Cerebellar nuclear complex (tissue), 1 donor: ENCODE data around the gene RAC2.

Source experiments
- DNase-seq, 2 experiments: peaks; one replicate each; lab custom pipeline; 2025; lab: John Stamatoyannopoulos, UW

RAC2 gene

GRCh38 chr22:37244114-37244921 lies at the start of gene RAC2:
Gene RAC2, minus strand, starts transcription at chr22:37244269. Its CDS starts 121 bp downstream, at chr22:37244148.
- DNase-seq = no peak

- no peak for DNase-seq
Measured at GRCh38 chr22:37293172-37293571, 49.1 kb upstream of the RAC2 start.

GRCh38 chr22:37292641-37293040 lies 48.6 kb upstream of the RAC2 start:
- no peak for DNase-seq

- no peak for DNase-seq
Measured at GRCh38 chr22:37291559-37292298, 47.7 kb upstream of the RAC2 start.

- no peak for DNase-seq
Measured at GRCh38 chr22:37290737-37291136, 46.7 kb upstream of the RAC2 start.

GRCh38 chr22:37289156-37289735 lies 45.2 kb upstream of the RAC2 start:
- DNase-seq = no peak

GRCh38 chr22:37288521-37288920 lies 44.5 kb upstream of the RAC2 start:
- no peak for DNase-seq

GRCh38 chr22:37287550-37287951 lies 43.5 kb upstream of the RAC2 start:
- DNase-seq = no peak

- DNase-seq = no peak
Measured at GRCh38 chr22:37285937-37286336, 41.9 kb upstream of the RAC2 start.

GRCh38 chr22:37284805-37285355 lies 40.8 kb upstream of the RAC2 start:
- DNase-seq = no peak

GRCh38 chr22:37284126-37284804 lies 40.2 kb upstream of the RAC2 start:
- no peak for DNase-seq

- no peak for DNase-seq
Measured at GRCh38 chr22:37283393-37283937, 39.4 kb upstream of the RAC2 start.

GRCh38 chr22:37282385-37282677 lies 38.3 kb upstream of the RAC2 start, which contains the start of gene CYTH4:
Gene CYTH4, plus strand, starts transcription at chr22:37282508. Its CDS starts 62 bp downstream, at chr22:37282570.
- no peak for DNase-seq

- no peak for DNase-seq
Measured at GRCh38 chr22:37281646-37282384, 37.7 kb upstream of the RAC2 start.

GRCh38 chr22:37281195-37281594 lies 37.1 kb upstream of the RAC2 start:
- DNase-seq = no peak

GRCh38 chr22:37280718-37281117 lies 36.6 kb upstream of the RAC2 start:
- no peak for DNase-seq

GRCh38 chr22:37279331-37280181 lies 35.5 kb upstream of the RAC2 start:
- no peak for DNase-seq

GRCh38 chr22:37278261-37278660 lies 34.2 kb upstream of the RAC2 start:
- DNase-seq = no peak

GRCh38 chr22:37277384-37277783 lies 33.3 kb upstream of the RAC2 start:
- DNase-seq = no peak

GRCh38 chr22:37276776-37277175 lies 32.7 kb upstream of the RAC2 start:
- DNase-seq = no peak
